SK-N-DZ (cell line): Measurements from ENCODE around the gene C3orf20. TPM values are rescaled to one million over a fixed set of nuclear protein-coding genes. Genes with fewer than 3 reads are reported as not detected.

Experiments
- DNase-seq: peaks from one replicate; pipeline ENCODE4 v3.0.0-alpha.2; 2015; ENCODE audit warnings: low spot score
- polyA plus RNA-seq, 2 experiments: library from polyadenylated mRNA; depleted of rRNA; stranded (reverse); fragments of >200 nt; gene quantifications; 2 replicates each; pipeline ENCODE4 v1.2.3, GENCODE V29; 2014

C3orf20 gene
- not detected in 2 replicates for polyA plus RNA-seq (2014; cell fraction: cytosol; rRNA removed)
- polyA plus RNA-seq (2014; cell fraction: nucleus; rRNA removed) = not detected in 2 replicates

GRCh38 chr3:14674841-14675240 lies at the start of gene C3orf20:
Gene C3orf20 (plus strand): TSS chr3:14675141. CDS start chr3:14682714, 7,573 bp downstream.
- no peak for DNase-seq

GRCh38 chr3:14625443-14625842 lies 49.5 kb upstream of the C3orf20 start:
- no peak for DNase-seq

- no peak for DNase-seq
Measured at GRCh38 chr3:14627815-14628214, 47.1 kb upstream of the C3orf20 start.

- no peak for DNase-seq
Measured at GRCh38 chr3:14628406-14628805, 46.5 kb upstream of the C3orf20 start.

GRCh38 chr3:14630404-14631100 lies 44.4 kb upstream of the C3orf20 start:
- DNase-seq = no peak

GRCh38 chr3:14631101-14631497 lies 43.8 kb upstream of the C3orf20 start:
- no peak for DNase-seq

GRCh38 chr3:14631687-14632441 lies 43.1 kb upstream of the C3orf20 start:
- DNase-seq = no peak

- no peak for DNase-seq
Measured at GRCh38 chr3:14632442-14632930, 42.5 kb upstream of the C3orf20 start.

- no peak for DNase-seq
Measured at GRCh38 chr3:14633417-14633816, 41.5 kb upstream of the C3orf20 start.

- DNase-seq = peak; percentile 68
Measured at GRCh38 chr3:14633819-14634424, 41.0 kb upstream of the C3orf20 start.

- DNase-seq = no peak
Measured at GRCh38 chr3:14634763-14635400, 40.1 kb upstream of the C3orf20 start.

GRCh38 chr3:14636496-14637087 lies 38.3 kb upstream of the C3orf20 start:
- no peak for DNase-seq

- no peak for DNase-seq
Measured at GRCh38 chr3:14640157-14640562, 34.8 kb upstream of the C3orf20 start.

- DNase-seq = no peak
Measured at GRCh38 chr3:14640734-14641133, 34.2 kb upstream of the C3orf20 start.

- no peak for DNase-seq
Measured at GRCh38 chr3:14641346-14641745, 33.6 kb upstream of the C3orf20 start.

GRCh38 chr3:14645453-14645852 lies 29.5 kb upstream of the C3orf20 start:
- no peak for DNase-seq

- DNase-seq = no peak
Measured at GRCh38 chr3:14646131-14646573, 28.8 kb upstream of the C3orf20 start.

GRCh38 chr3:14646589-14647413 lies 28.1 kb upstream of the C3orf20 start:
- peak; percentile 37 for DNase-seq

GRCh38 chr3:14647976-14648955 lies 26.7 kb upstream of the C3orf20 start:
- no peak for DNase-seq
